NAMALWA (cell line): Measurements from ENCODE around the gene EZR.

Source experiments
- DNase-seq: peaks from one replicate; pipeline ENCODE4 v3.0.0-alpha.2; 2015; ENCODE audit warnings: low spot score

Gene EZR

GRCh38 chr6:158760618-158761250, 58.4 kb downstream of the EZR start:
- no peak for DNase-seq

- DNase-seq, result no peak
Measured at GRCh38 chr6:158759966-158760617, 59.1 kb downstream of the EZR start.

- no peak for DNase-seq
Measured at GRCh38 chr6:158758941-158759479, 60.2 kb downstream of the EZR start.

- DNase-seq, result no peak
Measured at GRCh38 chr6:158758451-158758860, 60.7 kb downstream of the EZR start.

GRCh38 chr6:158757753-158758090, 61.4 kb downstream of the EZR start:
- no peak for DNase-seq

- DNase-seq, result no peak
Measured at GRCh38 chr6:158756977-158757752, 62.0 kb downstream of the EZR start.

- no peak for DNase-seq
Measured at GRCh38 chr6:158756126-158756525, 63.0 kb downstream of the EZR start.

- no peak for DNase-seq
Measured at GRCh38 chr6:158755636-158756035, 63.5 kb downstream of the EZR start.

- no peak for DNase-seq
Measured at GRCh38 chr6:158754738-158755137, 64.4 kb downstream of the EZR start.

GRCh38 chr6:158753811-158754210, 65.4 kb downstream of the EZR start:
- no peak for DNase-seq

GRCh38 chr6:158752613-158753012, 66.6 kb downstream of the EZR start:
- peak; percentile 69 for DNase-seq

GRCh38 chr6:158751921-158752320, 67.2 kb downstream of the EZR start:
- DNase-seq, result no peak

GRCh38 chr6:158751224-158751623, 67.9 kb downstream of the EZR start:
- no peak for DNase-seq

GRCh38 chr6:158744986-158745430, 74.2 kb downstream of the EZR start:
- DNase-seq, result no peak

- no peak for DNase-seq
Measured at GRCh38 chr6:158743033-158743651, 76.0 kb downstream of the EZR start.

GRCh38 chr6:158739673-158740072, 79.5 kb downstream of the EZR start:
- DNase-seq, result no peak

GRCh38 chr6:158737710-158738615, 81.2 kb downstream of the EZR start:
- no peak for DNase-seq

- no peak for DNase-seq
Measured at GRCh38 chr6:158737082-158737709, 82.0 kb downstream of the EZR start.

- no peak for DNase-seq
Measured at GRCh38 chr6:158735009-158735408, 84.2 kb downstream of the EZR start.

- no peak for DNase-seq
Measured at GRCh38 chr6:158730541-158730907, 88.6 kb downstream of the EZR start.

- DNase-seq, result no peak
Measured at GRCh38 chr6:158729906-158730540, 89.1 kb downstream of the EZR start.
